ENCODE measurements around the gene STIM2.

The STIM2 gene

DNA sequence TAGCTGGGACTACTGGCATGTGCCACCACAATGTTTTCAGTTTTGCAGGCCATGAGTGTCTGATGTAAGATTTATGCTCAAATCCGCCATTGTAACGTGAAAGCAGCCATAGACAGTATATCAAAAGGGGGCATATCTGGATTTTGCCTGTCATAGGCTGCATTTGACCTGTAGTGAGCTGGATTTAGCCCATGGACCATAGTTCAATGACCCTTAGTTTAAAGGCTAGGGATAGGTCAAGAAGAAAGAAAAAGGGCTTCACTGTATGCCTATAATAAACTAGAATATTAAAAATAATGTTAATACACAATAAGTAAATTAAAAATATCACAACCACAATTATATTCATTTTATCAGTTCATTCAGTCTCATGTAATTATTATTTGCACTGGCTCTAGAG lies 181.8 kb downstream of the STIM2 start:
- Histone ChIP-seq H3K4me1 (ENCODE audit: control insufficient read depth, insufficient read depth, low read length) (no peaks in the 10 kb centered on the region), H3K4me3 (ENCODE audit: low read length) (no peak overlapping the region), H3K9me3 (ENCODE audit: control insufficient read depth, low read length) (no peaks in the 10 kb centered on the region), H3K9ac (ENCODE audit: low read length) (no peak overlapping the region), H3K27me3 (ENCODE audit: control insufficient read depth, insufficient read depth, low read length) (no peaks in the 10 kb centered on the region), H3K36me3 (ENCODE audit: control insufficient read depth, insufficient read depth, low read length) (no peaks in the 10 kb centered on the region)

- H3K9ac ChIP-seq (ENCODE audit: low read length) = no peak overlapping the region
- no peaks in the 10 kb centered on the region for H3K27me3 ChIP-seq (ENCODE audit: control insufficient read depth, insufficient read depth, low read length)
- H3K4me3 ChIP-seq (ENCODE audit: low read length) = no peak overlapping the region
- no peaks in the 10 kb centered on the region for H3K4me1 ChIP-seq (ENCODE audit: control insufficient read depth, insufficient read depth, low read length)
- no peaks in the 10 kb centered on the region for H3K9me3 ChIP-seq (ENCODE audit: control insufficient read depth, low read length)
- no peaks in the 10 kb centered on the region for H3K36me3 ChIP-seq (ENCODE audit: control insufficient read depth, insufficient read depth, low read length)
Measured at GRCh38 chr4:27043200-27043599, 182.6 kb downstream of the STIM2 start.

GRCh38 chr4:27046851-27047250 lies 186.2 kb downstream of the STIM2 start:
- H3K4me1 ChIP-seq (ENCODE audit: control insufficient read depth, insufficient read depth, low read length) = no peaks in the 10 kb centered on the region

GRCh38 chr4:27048429-27049238 lies 188.0 kb downstream of the STIM2 start:
- H3K4me3 ChIP-seq (ENCODE audit: low read length) = no peak overlapping the region
- no peaks in the 10 kb centered on the region for H3K4me1 ChIP-seq (ENCODE audit: control insufficient read depth, insufficient read depth, low read length)
- no peaks in the 10 kb centered on the region for H3K36me3 ChIP-seq (ENCODE audit: control insufficient read depth, insufficient read depth, low read length)
- peak overlapping the region; percentile 4 for H3K9ac ChIP-seq (ENCODE audit: low read length)
- peaks cover 4% of the 10 kb centered on the region for H3K27me3 ChIP-seq (ENCODE audit: control insufficient read depth, insufficient read depth, low read length)
- H3K9me3 ChIP-seq (ENCODE audit: control insufficient read depth, low read length) = no peaks in the 10 kb centered on the region

More at GRCh38 chr4:27046851-27047250, 186.2 kb downstream of the STIM2 start:
- H3K9me3 ChIP-seq (ENCODE audit: control insufficient read depth, low read length) = no peaks in the 10 kb centered on the region
- peaks cover 4% of the 10 kb centered on the region for H3K27me3 ChIP-seq (ENCODE audit: control insufficient read depth, insufficient read depth, low read length)
- H3K4me3 ChIP-seq (ENCODE audit: low read length) = no peak overlapping the region
- H3K9ac ChIP-seq (ENCODE audit: low read length) = no peak overlapping the region
- no peaks in the 10 kb centered on the region for H3K36me3 ChIP-seq (ENCODE audit: control insufficient read depth, insufficient read depth, low read length)

DNA sequence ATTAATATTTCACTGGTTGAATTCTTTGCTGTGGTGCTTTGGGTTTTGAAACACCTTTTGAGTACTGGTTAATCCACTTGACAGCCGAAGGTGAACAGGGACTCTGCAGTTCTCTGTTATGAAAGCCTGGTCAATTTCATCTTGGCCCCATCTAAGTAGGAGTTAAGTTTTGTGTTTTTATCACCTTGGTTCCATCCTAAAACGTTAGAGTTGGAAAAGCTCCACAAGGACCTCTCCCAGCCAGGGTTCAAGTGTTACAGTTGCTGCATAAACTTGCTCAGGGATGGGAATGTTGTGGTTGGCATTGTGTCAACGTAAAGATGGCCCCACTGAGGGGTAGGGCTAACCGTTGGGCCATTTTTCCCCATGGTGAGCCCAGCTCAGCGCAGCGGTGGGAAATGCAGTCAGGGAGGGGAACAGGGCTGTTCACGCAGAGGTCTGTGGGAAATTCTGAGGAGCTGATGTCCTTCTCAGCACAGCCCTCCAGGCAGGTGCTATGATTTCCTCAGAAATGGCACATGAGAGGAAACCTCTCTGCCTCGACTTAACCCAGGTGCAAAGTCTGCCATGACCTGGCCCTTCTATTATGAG lies 188.7 kb downstream of the STIM2 start:
- Histone ChIP-seq H3K9ac (ENCODE audit: low read length) (no peak overlapping the region), H3K4me3 (ENCODE audit: low read length) (no peak overlapping the region), H3K27me3 (ENCODE audit: control insufficient read depth, insufficient read depth, low read length) (peaks cover 4% of the 10 kb centered on the region), H3K9me3 (ENCODE audit: control insufficient read depth, low read length) (no peaks in the 10 kb centered on the region), H3K4me1 (ENCODE audit: control insufficient read depth, insufficient read depth, low read length) (no peaks in the 10 kb centered on the region), H3K36me3 (ENCODE audit: control insufficient read depth, insufficient read depth, low read length) (no peaks in the 10 kb centered on the region)

DNA sequence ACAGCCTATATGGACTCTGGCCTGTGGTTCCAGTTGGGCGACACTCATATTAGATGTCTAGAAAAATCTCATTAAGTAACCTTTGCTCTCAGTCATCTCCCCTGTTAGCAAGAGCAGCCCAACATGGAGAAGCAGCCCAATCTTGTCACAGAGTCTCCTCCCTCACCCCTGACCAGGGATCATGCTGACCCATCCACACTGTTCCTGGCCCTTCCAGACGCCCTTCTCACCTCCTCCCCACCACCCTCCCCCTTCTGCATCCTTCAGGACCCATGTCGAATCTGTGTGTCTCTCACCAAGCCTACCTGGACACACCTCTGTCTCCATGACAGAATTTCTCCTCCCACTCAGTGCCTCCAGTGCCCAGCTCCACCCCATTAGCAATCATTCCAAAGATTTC lies 190.1 kb downstream of the STIM2 start:
- Histone ChIP-seq H3K27me3 (ENCODE audit: control insufficient read depth, insufficient read depth, low read length) (peaks cover 4% of the 10 kb centered on the region), H3K4me1 (ENCODE audit: control insufficient read depth, insufficient read depth, low read length) (no peaks in the 10 kb centered on the region), H3K36me3 (ENCODE audit: control insufficient read depth, insufficient read depth, low read length) (no peaks in the 10 kb centered on the region), H3K9ac (ENCODE audit: low read length) (no peak overlapping the region), H3K4me3 (ENCODE audit: low read length) (no peak overlapping the region), H3K9me3 (ENCODE audit: control insufficient read depth, low read length) (no peaks in the 10 kb centered on the region)

DNA sequence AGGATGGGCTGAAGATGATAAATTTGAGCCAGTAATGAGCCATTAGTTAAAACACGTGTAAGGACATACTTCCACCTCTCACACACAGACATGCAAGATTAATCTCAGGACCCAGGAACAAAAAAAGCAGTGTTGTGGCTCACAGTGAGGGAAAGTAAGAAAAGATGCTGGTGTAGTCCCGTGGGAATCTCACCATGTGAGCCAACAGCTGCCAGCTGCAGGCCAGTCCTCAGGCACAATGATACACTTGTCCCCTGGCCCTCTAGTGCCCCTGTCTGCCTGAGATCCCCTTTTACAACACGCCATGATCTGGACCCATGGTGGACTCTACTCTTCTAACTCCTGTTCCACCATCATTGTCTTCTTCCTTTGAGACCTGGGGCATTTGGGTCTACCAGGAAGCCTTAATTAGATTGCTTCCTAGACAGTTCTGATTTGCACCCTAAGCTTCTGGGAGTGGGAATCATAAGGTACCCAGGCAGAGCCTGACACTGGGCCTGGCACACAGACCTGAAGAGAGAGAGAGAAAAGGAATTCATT lies 194.7 kb downstream of the STIM2 start:
- no peaks in the 10 kb centered on the region for H3K27me3 ChIP-seq (ENCODE audit: control insufficient read depth, insufficient read depth, low read length)
- no peaks in the 10 kb centered on the region for H3K4me1 ChIP-seq (ENCODE audit: control insufficient read depth, insufficient read depth, low read length)
- H3K36me3 ChIP-seq (ENCODE audit: control insufficient read depth, insufficient read depth, low read length) = no peaks in the 10 kb centered on the region
- no peak overlapping the region for H3K4me3 ChIP-seq (ENCODE audit: low read length)
- no peak overlapping the region for H3K9ac ChIP-seq (ENCODE audit: low read length)
- no peaks in the 10 kb centered on the region for H3K9me3 ChIP-seq (ENCODE audit: control insufficient read depth, low read length)

GRCh38 chr4:27056281-27056680 lies 195.6 kb downstream of the STIM2 start:
- no peaks in the 10 kb centered on the region for H3K4me1 ChIP-seq (ENCODE audit: control insufficient read depth, insufficient read depth, low read length)
- no peak overlapping the region for H3K9ac ChIP-seq (ENCODE audit: low read length)
- H3K9me3 ChIP-seq (ENCODE audit: control insufficient read depth, low read length) = no peaks in the 10 kb centered on the region
- H3K36me3 ChIP-seq (ENCODE audit: control insufficient read depth, insufficient read depth, low read length) = no peaks in the 10 kb centered on the region
- H3K27me3 ChIP-seq (ENCODE audit: control insufficient read depth, insufficient read depth, low read length) = no peaks in the 10 kb centered on the region
- H3K4me3 ChIP-seq (ENCODE audit: low read length) = no peak overlapping the region

DNA sequence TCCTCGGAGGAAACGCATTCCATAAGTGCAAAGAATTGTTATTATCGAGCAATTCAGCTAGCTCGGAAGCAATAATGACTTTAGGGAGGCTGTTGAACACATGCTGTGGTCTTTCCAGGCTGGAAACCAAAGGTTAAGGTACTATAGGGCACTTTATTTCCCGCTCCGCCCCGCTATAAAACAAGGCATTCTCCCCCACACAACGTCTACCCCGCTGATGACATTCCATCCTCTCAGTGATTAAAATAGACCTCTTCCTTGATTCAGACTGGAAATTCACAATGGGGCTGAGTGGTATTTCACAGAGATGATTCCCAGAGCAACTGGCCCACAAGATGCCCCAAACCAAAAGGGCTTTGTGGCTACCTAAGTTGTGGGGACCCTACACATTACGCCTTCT lies 196.4 kb downstream of the STIM2 start:
- no peaks in the 10 kb centered on the region for H3K4me1 ChIP-seq (ENCODE audit: control insufficient read depth, insufficient read depth, low read length)
- no peaks in the 10 kb centered on the region for H3K27me3 ChIP-seq (ENCODE audit: control insufficient read depth, insufficient read depth, low read length)
- no peaks in the 10 kb centered on the region for H3K9me3 ChIP-seq (ENCODE audit: control insufficient read depth, low read length)
- H3K9ac ChIP-seq (ENCODE audit: low read length) = no peak overlapping the region
- no peak overlapping the region for H3K4me3 ChIP-seq (ENCODE audit: low read length)
- H3K36me3 ChIP-seq (ENCODE audit: control insufficient read depth, insufficient read depth, low read length) = no peaks in the 10 kb centered on the region

DNA sequence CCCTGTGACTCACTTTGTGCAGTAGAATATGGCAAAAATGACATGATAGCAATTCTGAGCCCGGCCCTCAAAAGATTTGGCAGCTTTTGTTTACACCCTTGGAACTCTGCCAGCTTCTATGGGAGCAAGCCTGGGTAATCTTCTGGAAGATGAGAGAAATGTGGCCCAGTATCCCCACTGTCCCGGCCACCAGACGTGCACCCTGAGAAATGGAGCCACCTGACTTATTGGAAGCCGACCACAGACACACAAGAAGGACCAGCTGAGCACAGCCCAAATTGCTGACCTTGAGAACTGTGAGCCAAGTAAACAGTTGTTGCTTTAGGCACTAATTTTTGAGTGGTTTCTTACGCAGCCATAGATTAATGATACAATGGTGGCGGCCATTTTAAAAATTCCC lies 197.0 kb downstream of the STIM2 start:
- H3K4me1 ChIP-seq (ENCODE audit: control insufficient read depth, insufficient read depth, low read length) = no peaks in the 10 kb centered on the region
- no peaks in the 10 kb centered on the region for H3K36me3 ChIP-seq (ENCODE audit: control insufficient read depth, insufficient read depth, low read length)
- no peak overlapping the region for H3K4me3 ChIP-seq (ENCODE audit: low read length)
- H3K27me3 ChIP-seq (ENCODE audit: control insufficient read depth, insufficient read depth, low read length) = no peaks in the 10 kb centered on the region
- no peak overlapping the region for H3K9ac ChIP-seq (ENCODE audit: low read length)
- no peaks in the 10 kb centered on the region for H3K9me3 ChIP-seq (ENCODE audit: control insufficient read depth, low read length)

GRCh38 chr4:27058819-27059406 lies 198.3 kb downstream of the STIM2 start:
- Histone ChIP-seq H3K4me3 (ENCODE audit: low read length) (no peak overlapping the region), H3K9me3 (ENCODE audit: control insufficient read depth, low read length) (no peaks in the 10 kb centered on the region), H3K9ac (ENCODE audit: low read length) (no peak overlapping the region), H3K36me3 (ENCODE audit: control insufficient read depth, insufficient read depth, low read length) (no peaks in the 10 kb centered on the region), H3K4me1 (ENCODE audit: control insufficient read depth, insufficient read depth, low read length) (no peaks in the 10 kb centered on the region), H3K27me3 (ENCODE audit: control insufficient read depth, insufficient read depth, low read length) (no peaks in the 10 kb centered on the region)

DNA sequence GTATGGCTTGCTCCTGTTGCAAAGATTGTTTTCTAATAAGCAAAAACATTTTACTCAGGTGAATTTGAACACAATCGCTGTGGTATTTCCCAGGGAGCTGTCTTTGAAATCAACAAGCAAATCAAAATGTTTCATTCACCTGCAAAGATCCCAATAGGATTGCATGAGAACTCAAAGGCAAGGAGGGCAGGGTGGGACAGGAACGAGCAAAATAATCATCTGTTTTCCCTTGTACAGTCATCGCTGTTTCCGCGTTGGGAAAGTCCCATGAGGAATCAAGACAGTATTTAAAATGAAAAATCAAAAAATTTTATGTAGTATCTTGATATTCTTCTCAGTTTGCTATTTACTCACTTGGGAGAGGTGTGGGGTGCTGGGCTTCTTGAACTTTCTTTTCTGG lies 198.8 kb downstream of the STIM2 start:
- Histone ChIP-seq H3K27me3 (ENCODE audit: control insufficient read depth, insufficient read depth, low read length) (no peaks in the 10 kb centered on the region), H3K4me3 (ENCODE audit: low read length) (no peak overlapping the region), H3K9me3 (ENCODE audit: control insufficient read depth, low read length) (no peaks in the 10 kb centered on the region), H3K36me3 (ENCODE audit: control insufficient read depth, insufficient read depth, low read length) (no peaks in the 10 kb centered on the region), H3K4me1 (ENCODE audit: control insufficient read depth, insufficient read depth, low read length) (no peaks in the 10 kb centered on the region), H3K9ac (ENCODE audit: low read length) (no peak overlapping the region)
